HG02870 (cell line): ENCODE data around the gene CDC34.

ENCODE experiments used
- ATAC-seq: cut with Tn5 transposase; IDR thresholded peaks from one replicate; pipeline ENCODE4 v1.9.1; 2021; ENCODE audit warnings: mild to moderate bottlenecking, moderate library complexity; ENCODE audit not compliant: unreplicated experiment

CDC34 gene

GRCh38 chr19:540867-541637 lies 9.5 kb downstream of the CDC34 start:
- no peak for ATAC-seq

- no peak for ATAC-seq
Observed at GRCh38 chr19:541699-542098, 10.1 kb downstream of the CDC34 start.

- no peak for ATAC-seq
Observed at GRCh38 chr19:542173-542866, 10.8 kb downstream of the CDC34 start.

- no peak for ATAC-seq
Observed at GRCh38 chr19:543910-544608, 12.5 kb downstream of the CDC34 start, which contains the start of gene GZMM. GZMM (plus strand) TSS chr19:544053; CDS start chr19:544072, 19 bp downstream.

GRCh38 chr19:547117-547516 lies 15.6 kb downstream of the CDC34 start:
- ATAC-seq: no peak

- no peak for ATAC-seq
Observed at GRCh38 chr19:547836-548720, 16.5 kb downstream of the CDC34 start.

GRCh38 chr19:548886-549830 lies 17.6 kb downstream of the CDC34 start:
- ATAC-seq: no peak

GRCh38 chr19:554817-555216 lies 23.3 kb downstream of the CDC34 start:
- ATAC-seq: no peak

- no peak for ATAC-seq
Observed at GRCh38 chr19:555474-555808, 23.9 kb downstream of the CDC34 start.

- no peak for ATAC-seq
Observed at GRCh38 chr19:556611-557382, 25.2 kb downstream of the CDC34 start.

- ATAC-seq: no peak
Observed at GRCh38 chr19:558770-559439, 27.3 kb downstream of the CDC34 start.

- ATAC-seq: no peak
Observed at GRCh38 chr19:560121-560520, 28.6 kb downstream of the CDC34 start.

- ATAC-seq: no peak
Observed at GRCh38 chr19:566403-566802, 34.8 kb downstream of the CDC34 start.

GRCh38 chr19:566844-567243 lies 35.3 kb downstream of the CDC34 start:
- no peak for ATAC-seq

GRCh38 chr19:567296-567900 lies 35.8 kb downstream of the CDC34 start:
- ATAC-seq: no peak

GRCh38 chr19:570251-570686 lies 38.7 kb downstream of the CDC34 start:
- no peak for ATAC-seq

GRCh38 chr19:570937-571565 lies 39.5 kb downstream of the CDC34 start:
- no peak for ATAC-seq

- ATAC-seq: no peak
Observed at GRCh38 chr19:571566-571974, 40.0 kb downstream of the CDC34 start.
